Measurements from ENCODE around the gene APOBEC3A. TPM values are rescaled to one million over a fixed set of nuclear protein-coding genes. Genes with fewer than 3 reads are reported as not detected.
"Not testable (repeated sequence)": the region's sequence is repeated elsewhere in the genome, so short reads cannot be mapped to it uniquely, and the experiment has no call there.

The APOBEC3A gene
- total RNA-seq, 1 donor from 2014 or later = 5.3 TPM

DNA sequence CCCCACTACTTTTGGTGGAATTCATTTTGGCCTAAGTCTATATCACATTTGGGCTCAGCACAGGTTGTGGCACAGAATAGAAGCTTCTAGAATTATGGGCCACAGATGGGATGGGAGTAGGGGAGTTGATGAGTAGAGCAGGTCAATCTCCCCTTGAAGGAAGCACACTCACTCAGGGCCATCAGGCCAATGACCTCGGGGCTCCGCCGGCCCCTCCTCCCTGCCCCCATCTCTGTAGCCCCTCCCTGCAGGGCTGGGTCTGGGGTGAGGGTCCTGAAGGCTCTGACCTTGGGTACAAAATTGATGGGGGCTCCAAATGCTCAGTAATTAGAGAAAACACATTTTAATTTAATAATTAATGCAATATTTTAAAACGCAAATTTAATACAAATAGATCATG, 3.3 kb downstream of the APOBEC3A start:
- not testable (repeated sequence) for ATAC-seq

- peak; percentile 14 for ATAC-seq
Observed at GRCh38 chr22:38963291-38963738, 5.9 kb downstream of the APOBEC3A start.

- ATAC-seq = peak; percentile 83
Observed at GRCh38 chr22:38963872-38964271, 6.5 kb downstream of the APOBEC3A start.

- peak; percentile 3 for ATAC-seq
Observed at GRCh38 chr22:38964306-38964705, 6.9 kb downstream of the APOBEC3A start.

DNA sequence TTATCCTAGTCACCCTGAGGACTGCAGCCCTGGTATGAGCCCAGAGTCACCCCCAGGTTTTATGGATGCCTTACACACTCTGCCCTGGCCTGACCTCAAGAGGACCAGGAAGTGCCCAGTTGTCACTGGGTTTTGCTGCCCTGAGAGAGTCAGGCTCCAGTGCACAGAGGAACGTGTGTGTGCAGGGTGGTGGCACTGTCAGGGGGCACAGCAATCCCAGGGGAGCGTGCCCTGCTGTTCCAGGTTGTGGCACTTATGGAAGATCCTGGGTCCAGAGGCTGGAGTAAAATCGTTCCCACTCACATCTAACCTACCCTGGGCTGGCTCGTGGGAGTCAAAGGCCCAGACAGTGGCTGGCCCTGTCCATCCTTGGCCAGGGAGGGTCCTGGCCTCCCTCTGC, 7.6 kb downstream of the APOBEC3A start:
- no peak for ATAC-seq

DNA sequence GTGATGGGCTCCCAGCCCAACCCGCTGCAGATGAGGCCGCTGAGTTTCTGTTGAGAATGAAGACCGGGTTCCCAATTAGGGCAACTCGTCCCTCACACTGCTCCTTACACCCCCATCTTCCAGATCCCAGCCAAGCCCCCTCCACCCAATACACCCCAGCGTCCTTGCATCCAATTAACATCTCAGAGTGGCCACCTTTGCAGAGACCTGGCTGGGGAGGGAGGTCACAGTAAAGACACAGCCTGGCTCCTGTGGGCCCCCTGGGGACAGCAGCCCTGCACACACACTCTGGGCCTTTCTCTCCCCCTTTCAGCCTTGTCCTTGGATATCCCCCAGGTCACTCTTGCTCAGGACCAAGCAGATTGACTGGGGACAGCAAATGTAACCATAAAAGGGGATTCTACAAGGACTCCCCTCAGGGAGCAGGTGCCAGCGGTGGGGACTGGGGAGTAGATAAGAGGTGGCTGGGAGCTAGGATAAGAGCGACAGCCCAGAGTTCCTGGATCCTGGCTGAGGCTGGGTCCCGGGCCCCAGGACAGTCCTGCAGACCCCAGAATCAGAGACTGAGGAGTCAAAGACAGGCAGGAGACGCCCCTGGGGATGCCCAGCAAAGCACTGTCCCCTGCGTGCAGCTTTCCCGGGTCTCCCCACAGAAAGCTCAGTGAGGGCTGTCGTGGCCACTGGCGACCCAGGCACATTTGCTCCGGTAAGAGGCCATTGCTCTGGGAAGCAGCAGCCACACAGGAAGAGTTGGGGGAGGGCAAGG, 8.4 kb downstream of the APOBEC3A start:
- ATAC-seq = no peak

- no peak for ATAC-seq
Observed at GRCh38 chr22:38966380-38966702, 8.9 kb downstream of the APOBEC3A start.

GRCh38 chr22:38966942-38967341, 9.5 kb downstream of the APOBEC3A start:
- no peak for ATAC-seq

DNA sequence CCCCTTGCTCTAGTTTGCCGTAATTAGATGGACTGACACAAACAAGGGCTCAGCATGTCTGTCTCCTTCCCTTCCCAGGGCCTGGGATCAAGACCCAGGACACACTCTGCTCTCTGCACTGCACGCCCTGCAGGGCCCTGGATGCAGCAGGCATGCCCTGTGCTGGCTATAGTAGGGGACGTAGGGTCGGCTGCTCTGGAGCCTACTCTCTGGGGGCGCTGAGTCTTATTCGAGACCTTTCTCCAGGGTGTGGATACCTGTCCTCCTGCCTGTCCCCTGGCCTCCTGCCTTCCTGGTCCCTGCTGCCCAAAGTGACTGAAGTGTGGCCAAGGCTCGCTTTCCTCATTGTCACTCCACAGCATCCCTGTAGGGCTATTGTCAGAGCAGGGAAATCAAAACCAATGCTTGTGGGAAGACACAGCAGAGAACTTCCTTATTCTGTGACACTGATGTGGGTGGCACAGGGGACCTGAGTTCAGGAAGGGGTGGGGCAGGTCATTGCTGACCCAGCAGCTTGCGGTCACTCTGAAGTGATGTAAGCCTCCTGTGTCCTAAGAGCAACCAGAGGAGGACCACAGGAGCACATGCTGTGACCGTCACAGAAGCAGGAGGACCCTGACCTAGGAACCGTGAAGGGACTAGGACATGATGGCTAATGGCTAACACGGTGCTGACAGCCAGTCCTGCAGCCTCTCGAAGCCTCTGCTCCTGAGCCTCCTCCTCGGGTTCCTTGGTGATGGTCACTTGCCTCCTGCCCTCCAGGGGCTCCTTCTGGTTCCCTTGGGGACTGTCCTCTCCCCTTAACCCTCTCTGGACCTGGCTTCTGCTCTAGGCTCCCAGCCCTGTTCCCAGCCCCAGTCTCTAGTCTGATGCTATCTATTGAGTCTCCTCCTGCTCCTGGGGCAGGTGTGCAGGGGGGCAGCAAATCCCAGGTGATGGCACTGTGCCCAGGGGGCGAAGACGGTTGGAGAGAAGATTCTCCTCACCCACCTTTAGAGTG, 10.3 kb downstream of the APOBEC3A start:
- no peak for ATAC-seq

DNA sequence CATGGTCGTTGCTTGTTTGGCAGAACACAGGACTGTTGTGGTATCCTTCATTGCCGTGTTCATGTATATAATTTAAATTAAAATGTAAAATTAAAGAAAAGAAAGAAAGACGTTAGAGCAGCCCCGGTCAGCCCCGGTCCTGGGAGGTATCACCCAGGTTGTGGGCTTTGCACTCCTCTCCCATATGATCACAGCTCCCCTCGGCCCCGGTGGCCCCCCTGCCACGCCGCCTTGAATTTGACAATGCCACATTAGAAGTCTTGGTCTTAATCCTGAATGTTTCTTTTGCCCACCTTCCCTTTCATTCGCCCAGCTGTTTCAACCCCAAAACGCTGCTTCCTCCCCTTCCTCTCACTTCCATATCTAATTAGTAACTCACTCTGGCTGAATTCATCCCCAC, 11.4 kb downstream of the APOBEC3A start:
- ATAC-seq = no peak

DNA sequence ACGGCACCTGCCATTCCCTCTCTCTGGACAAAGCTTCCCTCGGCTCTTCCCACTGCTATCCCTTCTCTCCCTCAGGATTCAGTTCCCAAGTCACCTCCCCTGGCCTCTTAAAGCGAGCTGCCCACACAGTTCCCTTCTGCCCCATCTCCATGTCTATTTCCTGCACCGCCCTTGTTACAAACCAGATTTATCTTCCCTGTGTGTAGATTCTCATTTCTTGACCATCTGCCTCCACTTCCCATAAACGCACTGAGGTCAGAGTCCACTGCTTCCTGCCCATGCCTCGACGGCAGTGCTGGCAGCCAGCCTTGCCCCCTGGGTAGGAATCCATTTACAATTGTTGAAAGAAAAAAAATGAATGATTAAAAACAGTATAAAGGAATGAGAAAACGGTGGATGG, 13.1 kb downstream of the APOBEC3A start:
- ATAC-seq = no peak

GRCh38 chr22:38971202-38971601, 13.8 kb downstream of the APOBEC3A start:
- ATAC-seq = no peak

DNA sequence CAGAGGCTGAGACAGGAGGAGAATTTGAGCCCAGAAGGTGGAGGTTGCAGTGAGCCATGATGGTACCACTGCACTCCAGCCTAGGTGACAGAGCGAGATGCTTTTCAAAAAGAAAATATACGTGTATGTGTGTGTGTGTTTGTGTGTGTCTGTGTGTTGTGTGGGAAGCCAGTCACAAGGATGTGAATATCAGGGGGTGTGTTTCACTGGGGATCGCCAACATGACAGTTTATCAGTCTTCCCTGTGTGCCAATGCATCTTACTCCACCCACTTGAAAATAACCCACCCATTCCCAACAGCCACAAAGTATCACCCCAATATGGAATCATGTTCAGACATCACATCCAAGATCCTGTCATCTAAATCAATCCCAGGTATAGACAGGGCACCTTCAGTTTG, 14.4 kb downstream of the APOBEC3A start:
- ATAC-seq = no peak

- no peak for ATAC-seq
Observed at GRCh38 chr22:38972558-38972957, 15.1 kb downstream of the APOBEC3A start.

DNA sequence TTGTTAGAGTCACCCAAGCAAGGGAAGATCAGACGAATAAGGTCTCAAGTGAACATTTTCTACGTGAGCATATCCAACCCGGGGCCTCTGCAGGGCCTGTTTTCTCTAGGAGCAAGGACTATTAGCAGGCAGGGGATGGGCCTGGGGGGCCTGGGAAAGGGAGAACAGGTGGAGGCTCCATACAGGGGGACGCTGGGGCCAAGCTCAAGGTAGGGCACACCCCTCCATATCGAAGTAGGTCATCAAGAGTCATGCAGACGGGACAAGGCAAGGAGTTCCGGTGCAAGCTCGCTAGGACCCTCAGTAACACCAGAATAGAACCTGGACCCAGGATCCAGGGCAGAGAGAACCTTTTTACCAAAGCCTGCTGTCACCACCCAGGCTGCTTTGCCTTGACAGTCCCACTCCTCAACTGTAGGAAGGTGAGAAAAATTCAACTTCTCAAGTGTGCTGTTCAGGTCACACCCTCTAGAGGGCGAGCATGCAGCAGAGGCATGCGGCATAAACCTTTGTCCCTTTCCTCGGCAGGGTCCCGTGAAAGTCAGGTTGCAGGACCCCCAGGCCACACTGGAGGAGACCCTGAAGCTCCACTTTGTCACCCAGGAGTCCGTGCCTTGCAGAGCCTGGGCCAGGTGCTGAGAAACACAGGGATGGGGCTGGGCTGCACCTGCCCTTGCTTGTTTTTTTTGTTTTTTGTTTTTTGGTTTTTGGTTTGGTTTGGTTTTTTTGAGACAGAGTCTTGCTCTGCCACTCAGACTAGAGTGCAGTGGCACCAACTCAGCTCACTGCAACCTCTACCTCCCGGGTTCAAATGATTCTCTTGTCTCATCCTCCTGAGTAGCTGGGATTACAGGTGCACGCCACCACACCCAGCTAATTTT, 16.1 kb downstream of the APOBEC3A start:
- peak; percentile 71 for ATAC-seq

GRCh38 chr22:38974170-38974825, 16.9 kb downstream of the APOBEC3A start:
- ATAC-seq = peak; percentile 19

DNA sequence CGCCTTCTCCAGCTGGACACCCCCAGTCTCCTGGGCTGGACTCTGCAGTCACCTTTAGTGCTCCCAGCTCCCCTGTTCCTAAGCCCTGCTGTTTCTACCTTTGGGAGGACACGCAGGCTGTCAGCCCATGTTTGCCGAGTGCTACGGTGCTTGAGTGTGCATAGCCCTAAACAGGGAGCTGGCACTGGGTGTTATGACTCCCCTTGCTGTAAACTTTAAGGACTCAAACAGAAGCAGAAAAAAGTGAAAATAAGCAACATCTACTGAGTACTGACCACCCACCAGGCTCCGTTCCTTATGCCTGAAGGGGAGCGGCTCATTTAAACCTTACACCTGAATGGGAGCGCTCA, 17.4 kb downstream of the APOBEC3A start:
- ATAC-seq = no peak

GRCh38 chr22:38977289-38977688, 19.9 kb downstream of the APOBEC3A start:
- ATAC-seq = not testable (repeated sequence)

DNA sequence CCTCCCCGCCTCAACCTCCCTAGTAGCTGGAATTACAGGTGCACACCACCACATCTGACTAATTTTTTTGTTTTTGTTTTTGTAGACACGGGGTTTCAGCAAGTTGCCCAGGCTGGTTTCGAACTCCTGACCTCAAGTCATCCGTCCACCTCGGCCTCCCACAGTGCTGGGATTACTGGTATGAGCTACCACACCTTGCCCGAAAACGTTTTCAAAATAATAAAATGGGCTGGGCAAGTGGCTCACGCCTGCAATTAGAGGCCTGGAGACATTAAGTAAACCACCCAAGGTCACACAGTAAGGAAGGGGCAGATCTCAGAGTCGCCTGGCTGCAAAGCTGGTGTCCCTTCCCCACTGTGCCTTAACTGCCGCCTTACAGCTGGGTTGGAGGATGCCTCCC, 23.2 kb downstream of the APOBEC3A start:
- not testable (repeated sequence) for ATAC-seq

- ATAC-seq = peak; percentile 7
Observed at GRCh38 chr22:38981005-38981991, 23.9 kb downstream of the APOBEC3A start.

Data from esophagus mucosa (tissue), 1 donor.